PC-9 (cell line): ENCODE measurements around the gene SYNGR1. TPM values are rescaled to one million over a fixed set of nuclear protein-coding genes. Genes with fewer than 3 reads are reported as not detected.

Source experiments
- Bru-seq: library from RNA; stranded (reverse); fragments of 400-500 nt; gene quantifications from one replicate; lab custom pipeline; 2021; lab: Mats Ljungman, UMichigan
- BruChase-seq, 2 experiments: library from RNA; stranded (reverse); fragments of 400-500 nt; gene quantifications; one replicate each; lab custom pipeline; 2021; lab: Mats Ljungman, UMichigan
- BruUV-seq: library from RNA; stranded (reverse); fragments of 400-500 nt; replicated peaks from 2 replicates; lab custom pipeline; 2021; lab: Mats Ljungman, UMichigan
- CTCF ChIA-PET: fragments of 300-600 bp; sonication (Branson Sonifier 250); formaldehyde crosslinking; loops from one replicate; lab custom pipeline; 2022; ENCODE audit warnings: antibody characterized with exemption; lab: Charles Lee
- POLR2A ChIA-PET: fragments of 300-600 bp; sonication (Branson Sonifier 250); formaldehyde crosslinking; loops from one replicate; lab custom pipeline; 2022; ENCODE audit warnings: antibody characterized with exemption; ENCODE audit not compliant: unreplicated experiment; lab: Charles Lee
- DNase-seq, 2 experiments: peaks; one replicate each; pipeline versions ENCODE4 v3.0.0 to v3.0.0-alpha.2; 2015 to 2022; ENCODE audit warnings: mixed read lengths in 1 of 2
- H2AFZ ChIP-seq: fragments of 200-600 bp; sonication (generic); 2 replicates; pipeline ENCODE4 v1.8.1; 2017; ENCODE audit warnings: antibody characterized with exemption
- H3F3A ChIP-seq: fragments of 200-600 bp; sonication (generic); 2 replicates; pipeline ENCODE4 v1.8.1; 2017; ENCODE audit warnings: antibody characterized with exemption, mild to moderate bottlenecking, low read depth; ENCODE audit not compliant: insufficient read depth
- H3K27ac ChIP-seq: fragments of 200-600 bp; sonication (generic); 2 replicates; pipeline ENCODE4 v1.6.1; 2016; ENCODE audit warnings: mixed run types
- H3K27me3 ChIP-seq: fragments of 200-600 bp; sonication (generic); 2 replicates; pipeline ENCODE4 v1.6.1; 2016; ENCODE audit warnings: low read depth, mixed run types; ENCODE audit not compliant: insufficient read depth
- H3K36me3 ChIP-seq: fragments of 200-600 bp; sonication (generic); 2 replicates; pipeline ENCODE4 v1.6.1; 2016; ENCODE audit warnings: low read depth, mixed run types
- H3K4me1 ChIP-seq: fragments of 200-600 bp; sonication (generic); replicated peaks from 2 replicates; pipeline ENCODE4 v1.6.1; 2016; ENCODE audit warnings: mixed run types; ENCODE audit not compliant: insufficient read depth
- H3K4me2 ChIP-seq: fragments of 200-600 bp; sonication (generic); 2 replicates; pipeline ENCODE4 v1.6.1; 2017; ENCODE audit warnings: mixed run types
- H3K4me3 ChIP-seq: fragments of 200-600 bp; sonication (generic); 2 replicates; pipeline ENCODE4 v1.6.1; 2016; ENCODE audit warnings: mixed run types
- H3K79me2 ChIP-seq: fragments of 200-600 bp; sonication (generic); 2 replicates; pipeline ENCODE4 v1.6.1; 2017; ENCODE audit warnings: low read depth, mixed run types
- H3K9me2 ChIP-seq: fragments of 200-600 bp; sonication (generic); 2 replicates; pipeline ENCODE4 v1.8.1; 2017; ENCODE audit warnings: mild to moderate bottlenecking; ENCODE audit not compliant: insufficient read depth
- H3K9me3 ChIP-seq: fragments of 200-600 bp; sonication (generic); 2 replicates; pipeline ENCODE4 v1.8.1; 2016; ENCODE audit warnings: low read depth; ENCODE audit not compliant: insufficient read depth
- H4K20me1 ChIP-seq: fragments of 200-600 bp; sonication (generic); 2 replicates; pipeline ENCODE4 v1.8.1; 2017; ENCODE audit not compliant: insufficient read depth
- EZH2 ChIP-seq: fragments of 200-600 bp; sonication (generic); IDR thresholded peaks from 2 replicates; pipeline ENCODE4 v1.8.0; 2017; ENCODE audit warnings: antibody characterized with exemption, low read depth
- intact Hi-C: fragments of 100-400 bp; cut with micrococcal nuclease; formaldehyde crosslinking; loops from one replicate; pipeline ENCODE4 v1.10.0; 2022; ENCODE audit not compliant: unreplicated experiment
- long read RNA-seq: library from polyadenylated mRNA; stranded (forward); transcript quantifications from one replicate; pipeline ENCODE4 v2.0.0, GENCODE V29; 2022
- total RNA-seq: library from RNA; stranded (reverse); gene quantifications from 2 replicates; pipeline ENCODE4 v1.2.3, GENCODE V29; 2021
- TF ChIP-seq, protein P1 (sequence below): fragments of 200-600 bp; sonication (generic); conservative IDR thresholded peaks from 2 replicates; pipeline ENCODE4 v1.6.1; 2017; ENCODE audit warnings: mixed run types, antibody characterized with exemption, mild to moderate bottlenecking, moderate library complexity

Gene SYNGR1
- total RNA-seq (12.0 and 19.1 TPM in 2 replicates), Bru-seq, nascent RNA (percentile 31 among the genes with signal in this experiment), BruChase-seq, experiment 1, labeled RNA remaining after a 2-hour chase (percentile 37 among the genes with signal in this experiment), BruChase-seq, experiment 2, labeled RNA remaining after a 6-hour chase (percentile 37 among the genes with signal in this experiment)
- long read RNA-seq, full-length matches to known transcripts = 11 of 18 reads
- long read RNA-seq, partial matches to known transcripts = 2 of 18 reads
- long read RNA-seq, other reads (novel, unspliced or antisense) = 5 of 18 reads

DNA sequence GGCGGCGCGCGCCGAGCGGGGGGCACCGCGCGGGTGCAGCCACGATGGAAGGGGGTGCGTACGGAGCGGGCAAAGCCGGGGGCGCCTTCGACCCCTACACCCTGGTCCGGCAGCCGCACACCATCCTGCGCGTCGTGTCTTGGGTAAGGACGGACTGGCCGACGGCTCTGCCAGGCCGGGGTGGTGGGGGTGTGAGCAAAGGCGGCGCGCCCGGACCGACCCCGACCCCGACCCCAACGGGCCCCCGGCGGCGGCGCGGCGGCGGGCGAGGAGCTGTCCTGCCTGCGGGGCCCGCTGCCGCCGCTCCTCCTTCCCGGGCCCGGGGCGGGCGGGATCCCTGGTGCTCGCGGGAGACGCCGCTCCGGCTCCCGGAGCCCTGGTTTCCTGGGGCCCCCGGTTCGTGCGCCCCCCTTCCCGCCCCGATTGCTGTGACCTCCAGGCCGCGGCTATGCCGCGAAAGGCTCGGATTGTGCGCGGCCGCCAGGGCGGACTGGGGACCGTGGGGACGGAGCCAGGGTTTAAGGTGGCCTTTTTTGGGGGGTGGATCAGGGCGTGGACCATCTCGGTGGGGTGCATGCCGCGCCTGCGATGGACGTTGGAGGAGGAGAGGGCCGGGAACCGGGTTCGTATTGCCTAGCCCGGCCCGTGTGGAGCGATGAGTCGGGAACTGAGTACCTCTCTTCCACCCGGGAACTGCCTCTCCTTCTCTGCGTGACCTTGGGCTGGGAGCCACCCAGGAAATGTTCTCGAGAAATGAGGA, at the start of gene SYNGR1:
SYNGR1 (plus strand) TSS at position 25 of the 760 bp plus-strand sequence; CDS start at position 45, 20 bp downstream.
- DNase-seq = peak in 1 of 2 experiments; percentile 24
- intact Hi-C loops = no loop called here
- Histone ChIP-seq H3K27ac (no peak within 1 kb of the TSS), H3K79me2 (no peaks in the 10 kb centered on the region), H3K4me1 (peaks cover 3% of the 10 kb centered on the region), H3K36me3 (no peaks in the 10 kb centered on the region), H3K4me2 (peak within 1 kb of the TSS; percentile 80), H4K20me1 (no peaks in the 10 kb centered on the region), H3K9me2 (no peaks in the 10 kb centered on the region), H2AFZ (peak within 1 kb of the TSS; percentile 83), H3K4me3 (peak within 1 kb of the TSS; percentile 59), H3K9me3 (no peaks in the 10 kb centered on the region), H3K27me3 (peaks cover 12% of the 10 kb centered on the region; the same call in 1 of the 2 replicates), H3F3A (peaks cover 14% of the 10 kb centered on the region)
- POLR2A ChIA-PET = interaction anchor here (0.6 kb wide), 2 partner anchors 152 to 1060 kb away, joined by 3 to 4 read pairs; no protein-coding TSS in a partner anchor
- CTCF ChIA-PET = no interaction called here
- BruUV-seq = no TSS peak
- TF ChIP-seq, protein P1, sequence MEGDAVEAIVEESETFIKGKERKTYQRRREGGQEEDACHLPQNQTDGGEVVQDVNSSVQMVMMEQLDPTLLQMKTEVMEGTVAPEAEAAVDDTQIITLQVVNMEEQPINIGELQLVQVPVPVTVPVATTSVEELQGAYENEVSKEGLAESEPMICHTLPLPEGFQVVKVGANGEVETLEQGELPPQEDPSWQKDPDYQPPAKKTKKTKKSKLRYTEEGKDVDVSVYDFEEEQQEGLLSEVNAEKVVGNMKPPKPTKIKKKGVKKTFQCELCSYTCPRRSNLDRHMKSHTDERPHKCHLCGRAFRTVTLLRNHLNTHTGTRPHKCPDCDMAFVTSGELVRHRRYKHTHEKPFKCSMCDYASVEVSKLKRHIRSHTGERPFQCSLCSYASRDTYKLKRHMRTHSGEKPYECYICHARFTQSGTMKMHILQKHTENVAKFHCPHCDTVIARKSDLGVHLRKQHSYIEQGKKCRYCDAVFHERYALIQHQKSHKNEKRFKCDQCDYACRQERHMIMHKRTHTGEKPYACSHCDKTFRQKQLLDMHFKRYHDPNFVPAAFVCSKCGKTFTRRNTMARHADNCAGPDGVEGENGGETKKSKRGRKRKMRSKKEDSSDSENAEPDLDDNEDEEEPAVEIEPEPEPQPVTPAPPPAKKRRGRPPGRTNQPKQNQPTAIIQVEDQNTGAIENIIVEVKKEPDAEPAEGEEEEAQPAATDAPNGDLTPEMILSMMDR = no peak
- TF ChIP-seq EZH2 = peak; percentile 96

DNA sequence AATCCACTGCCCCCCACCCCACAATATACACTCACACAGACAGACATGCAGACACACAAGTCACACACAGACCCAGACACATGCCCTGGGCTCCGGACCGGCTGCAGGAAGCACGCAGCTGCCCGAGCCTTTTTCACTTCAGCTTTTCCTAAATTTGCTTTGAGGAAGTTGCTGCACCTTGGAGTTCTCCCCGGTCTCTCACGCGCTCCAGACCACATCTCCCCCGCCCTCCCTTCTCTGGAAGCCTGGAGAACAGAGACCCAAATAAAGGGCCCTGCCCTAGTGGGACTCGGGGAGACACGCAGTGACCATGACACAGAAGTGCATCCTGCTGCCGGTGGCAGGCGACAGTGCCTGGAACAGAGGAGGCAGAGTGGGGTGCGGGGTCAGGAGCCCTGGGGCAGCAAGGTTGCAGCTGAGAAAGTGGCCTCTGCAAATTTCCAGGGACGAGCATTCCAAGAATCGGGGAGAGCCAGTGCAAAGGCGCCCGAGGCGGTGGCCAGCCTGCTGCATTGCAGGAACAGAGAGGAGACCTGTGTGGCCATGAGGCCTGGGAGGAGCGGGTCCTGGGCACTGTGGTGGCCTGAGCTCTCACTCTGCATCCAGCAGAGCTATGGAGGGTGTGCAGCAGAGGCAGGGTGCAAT, 49.5 kb upstream of the SYNGR1 start:
- CTCF ChIA-PET = interaction anchor here (0.6 kb wide), 1 partner anchor 226 kb away, joined by 6 read pairs; no protein-coding TSS in a partner anchor
- Histone ChIP-seq H3K4me3 (no peak overlapping the region), H3K27me3 (no peaks in the 10 kb centered on the region), H3F3A (peaks cover 59% of the 10 kb centered on the region), H3K36me3 (no peaks in the 10 kb centered on the region), H3K27ac (no peak overlapping the region), H3K4me2 (peak overlapping the region; percentile 53), H3K4me1 (peaks cover 60% of the 10 kb centered on the region), H3K9me2 (no peaks in the 10 kb centered on the region), H4K20me1 (no peaks in the 10 kb centered on the region), H2AFZ (no peak overlapping the region), H3K79me2 (no peaks in the 10 kb centered on the region), H3K9me3 (no peaks in the 10 kb centered on the region)
- intact Hi-C loops = no loop called here
- POLR2A ChIA-PET = interaction anchor here (0.5 kb wide), 1 partner anchor 1845 kb away, joined by 3 read pairs; no protein-coding TSS in a partner anchor
- no peak for TF ChIP-seq EZH2
- TF ChIP-seq, protein P1 = no peak
- DNase-seq = peak; percentile 60 to 71
- no TSS peak for BruUV-seq

DNA sequence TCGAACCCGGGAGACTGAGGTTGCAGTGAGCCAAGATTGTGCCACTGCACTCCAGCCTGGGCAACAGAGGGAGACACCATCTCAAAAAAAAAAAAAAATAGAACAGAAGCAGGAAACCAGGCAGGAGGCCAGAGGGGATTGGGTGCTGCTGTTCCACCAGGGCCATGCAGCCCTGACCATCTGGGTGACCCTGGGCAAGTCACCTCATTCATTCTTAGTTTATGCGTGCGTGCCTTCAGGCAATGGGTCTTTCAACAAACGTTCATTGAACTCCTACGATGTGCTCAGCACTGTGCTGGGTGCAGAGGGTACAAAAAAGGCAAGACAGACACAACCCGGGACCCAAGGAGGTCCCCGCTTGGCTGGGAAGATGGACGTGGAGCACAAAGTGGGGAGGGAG, 48.7 kb upstream of the SYNGR1 start:
- no TSS peak for BruUV-seq
- Histone ChIP-seq H3K4me1 (peaks cover 55% of the 10 kb centered on the region), H3K9me2 (no peaks in the 10 kb centered on the region), H3K9me3 (no peaks in the 10 kb centered on the region), H3K4me3 (no peak overlapping the region), H3K27ac (no peak overlapping the region), H3K27me3 (no peaks in the 10 kb centered on the region), H4K20me1 (no peaks in the 10 kb centered on the region), H3K79me2 (no peaks in the 10 kb centered on the region), H2AFZ (no peak overlapping the region), H3K36me3 (no peaks in the 10 kb centered on the region), H3K4me2 (peak overlapping the region; percentile 9; the same call in 1 of the 2 replicates), H3F3A (peaks cover 55% of the 10 kb centered on the region)
- peak in 1 of 2 experiments; percentile 59 for DNase-seq
- CTCF ChIA-PET = no interaction called here
- TF ChIP-seq, protein P1 = no peak
- no peak for TF ChIP-seq EZH2
- POLR2A ChIA-PET = interaction anchor here (0.6 kb wide), 1 partner anchor 59 kb away, joined by 3 read pairs; no protein-coding TSS in a partner anchor
- intact Hi-C loops = no loop called here
